SK-N-SH (cell line): ENCODE data around the gene RAB10.

Experiments
- EP300 ChIP-seq, 2 experiments: IDR thresholded peaks; 2 replicates each; pipeline versions ENCODE4 v1.4.0 to v1.6.1; 2012; ENCODE audit warnings: borderline replicate concordance in 1 of 2, low read depth in 1 of 2, low read length in 1 of 2
- MEF2A ChIP-seq: IDR thresholded peaks from 2 replicates; pipeline ENCODE4 v1.4.0; 2012; ENCODE audit warnings: low read depth, borderline replicate concordance
- MXI1 ChIP-seq: IDR thresholded peaks from 2 replicates; pipeline ENCODE4 v1.6.1; 2012; ENCODE audit warnings: mild to moderate bottlenecking, low read depth, low read length, improper control_type of control experiment
- REST ChIP-seq: IDR thresholded peaks from 2 replicates; pipeline ENCODE4 v1.6.1; 2012; ENCODE audit warnings: mild to moderate bottlenecking, low read depth, low read length, moderate library complexity
- TEAD4 ChIP-seq: IDR thresholded peaks from 2 replicates; pipeline ENCODE4 v1.4.0; 2012; ENCODE audit warnings: mild to moderate bottlenecking, borderline replicate concordance; ENCODE audit not compliant: insufficient read depth
- TF ChIP-seq, protein P1 (sequence below): fragments of 200-600 bp; sonication (generic); IDR thresholded peaks from 2 replicates; pipeline ENCODE4 v1.6.1; 2017; ENCODE audit warnings: antibody characterized with exemption, mild to moderate bottlenecking, moderate library complexity
- TF ChIP-seq, protein P2 (sequence below): IDR thresholded peaks from 2 replicates; pipeline ENCODE4 v1.4.0; 2012; ENCODE audit warnings: low read depth, borderline replicate concordance
- TF ChIP-seq, protein P3 (sequence below): IDR thresholded peaks from 2 replicates; pipeline ENCODE4 v1.4.0; 2012; ENCODE audit warnings: low read depth

GRCh38 chr2:26095758-26096157, 61.9 kb downstream of the RAB10 start:
- TF ChIP-seq, protein P1, sequence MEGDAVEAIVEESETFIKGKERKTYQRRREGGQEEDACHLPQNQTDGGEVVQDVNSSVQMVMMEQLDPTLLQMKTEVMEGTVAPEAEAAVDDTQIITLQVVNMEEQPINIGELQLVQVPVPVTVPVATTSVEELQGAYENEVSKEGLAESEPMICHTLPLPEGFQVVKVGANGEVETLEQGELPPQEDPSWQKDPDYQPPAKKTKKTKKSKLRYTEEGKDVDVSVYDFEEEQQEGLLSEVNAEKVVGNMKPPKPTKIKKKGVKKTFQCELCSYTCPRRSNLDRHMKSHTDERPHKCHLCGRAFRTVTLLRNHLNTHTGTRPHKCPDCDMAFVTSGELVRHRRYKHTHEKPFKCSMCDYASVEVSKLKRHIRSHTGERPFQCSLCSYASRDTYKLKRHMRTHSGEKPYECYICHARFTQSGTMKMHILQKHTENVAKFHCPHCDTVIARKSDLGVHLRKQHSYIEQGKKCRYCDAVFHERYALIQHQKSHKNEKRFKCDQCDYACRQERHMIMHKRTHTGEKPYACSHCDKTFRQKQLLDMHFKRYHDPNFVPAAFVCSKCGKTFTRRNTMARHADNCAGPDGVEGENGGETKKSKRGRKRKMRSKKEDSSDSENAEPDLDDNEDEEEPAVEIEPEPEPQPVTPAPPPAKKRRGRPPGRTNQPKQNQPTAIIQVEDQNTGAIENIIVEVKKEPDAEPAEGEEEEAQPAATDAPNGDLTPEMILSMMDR, result no peak
- TF ChIP-seq, protein P2, sequence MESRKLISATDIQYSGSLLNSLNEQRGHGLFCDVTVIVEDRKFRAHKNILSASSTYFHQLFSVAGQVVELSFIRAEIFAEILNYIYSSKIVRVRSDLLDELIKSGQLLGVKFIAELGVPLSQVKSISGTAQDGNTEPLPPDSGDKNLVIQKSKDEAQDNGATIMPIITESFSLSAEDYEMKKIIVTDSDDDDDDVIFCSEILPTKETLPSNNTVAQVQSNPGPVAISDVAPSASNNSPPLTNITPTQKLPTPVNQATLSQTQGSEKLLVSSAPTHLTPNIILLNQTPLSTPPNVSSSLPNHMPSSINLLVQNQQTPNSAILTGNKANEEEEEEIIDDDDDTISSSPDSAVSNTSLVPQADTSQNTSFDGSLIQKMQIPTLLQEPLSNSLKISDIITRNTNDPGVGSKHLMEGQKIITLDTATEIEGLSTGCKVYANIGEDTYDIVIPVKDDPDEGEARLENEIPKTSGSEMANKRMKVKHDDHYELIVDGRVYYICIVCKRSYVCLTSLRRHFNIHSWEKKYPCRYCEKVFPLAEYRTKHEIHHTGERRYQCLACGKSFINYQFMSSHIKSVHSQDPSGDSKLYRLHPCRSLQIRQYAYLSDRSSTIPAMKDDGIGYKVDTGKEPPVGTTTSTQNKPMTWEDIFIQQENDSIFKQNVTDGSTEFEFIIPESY, result no peak
- no peak for TF ChIP-seq EP300 (IDR thresholded peaks at IDR 0.05; ENCODE audit: borderline replicate concordance in 1 of 2, low read depth in 1 of 2, low read length in 1 of 2)
- no peak for TF ChIP-seq MXI1
- no peak for TF ChIP-seq MEF2A
- TF ChIP-seq, protein P3, sequence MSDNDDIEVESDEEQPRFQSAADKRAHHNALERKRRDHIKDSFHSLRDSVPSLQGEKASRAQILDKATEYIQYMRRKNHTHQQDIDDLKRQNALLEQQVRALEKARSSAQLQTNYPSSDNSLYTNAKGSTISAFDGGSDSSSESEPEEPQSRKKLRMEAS, result no peak
- no peak for TF ChIP-seq REST
- TF ChIP-seq TEAD4, result no peak
